Neuronal stem cell (in vitro differentiated cells): Measurements from ENCODE around the gene OR10H5. TPM values are rescaled to one million over a fixed set of nuclear protein-coding genes. Genes with fewer than 3 reads are reported as not detected.

Experiments used
- DNase-seq: peaks from one replicate; pipeline ENCODE4 v3.0.0-alpha.2; 2013; ENCODE audit warnings: low spot score
- H2AFZ ChIP-seq: one replicate; pipeline ENCODE4 v1.6.1; 2013; ENCODE audit warnings: mild to moderate bottlenecking, low read length, inconsistent platforms
- H2AK5ac ChIP-seq: 2 replicates; pipeline ENCODE4 v1.6.1; 2013; ENCODE audit warnings: low read depth, mild to moderate bottlenecking, inconsistent platforms, low read length, moderate library complexity, mixed read lengths
- H2BK120ac ChIP-seq: 2 replicates; pipeline ENCODE4 v1.6.1; 2013; ENCODE audit warnings: low read depth, mild to moderate bottlenecking, inconsistent platforms, low read length, moderate library complexity, mixed read lengths
- H2BK12ac ChIP-seq: one replicate; pipeline ENCODE4 v1.6.1; 2013; ENCODE audit warnings: low read length, inconsistent platforms
- H2BK15ac ChIP-seq: 2 replicates; pipeline ENCODE4 v1.6.1; 2013; ENCODE audit warnings: mild to moderate bottlenecking, low read length, inconsistent platforms, mixed read lengths
- H2BK5ac ChIP-seq: one replicate; pipeline ENCODE4 v1.6.1; 2013; ENCODE audit warnings: inconsistent platforms, mild to moderate bottlenecking, low read length, moderate library complexity
- H3K14ac ChIP-seq: one replicate; pipeline ENCODE4 v1.6.1; 2013; ENCODE audit warnings: low read length, inconsistent platforms
- H3K18ac ChIP-seq: 2 replicates; pipeline ENCODE4 v1.6.1; 2013; ENCODE audit warnings: low read length, inconsistent platforms
- H3K23ac ChIP-seq: 2 replicates; pipeline ENCODE4 v1.6.1; 2013; ENCODE audit warnings: low read depth, mild to moderate bottlenecking, mixed read lengths, low read length, inconsistent platforms; ENCODE audit not compliant: poor library complexity
- H3K27ac ChIP-seq: replicated peaks from 3 replicates; pipeline ENCODE4 v1.5.1; 2013; ENCODE audit warnings: low read length, inconsistent platforms
- H3K27me3 ChIP-seq, 3 experiments: 2 replicates each; pipeline ENCODE4 v1.6.1; 2013; ENCODE audit warnings: low read length in 3 of 3, mild to moderate bottlenecking in 2 of 3, inconsistent platforms in 1 of 3, low read depth in 1 of 3, mixed read lengths in 1 of 3, moderate library complexity in 1 of 3; ENCODE audit not compliant: control insufficient read depth in 3 of 3, insufficient read depth in 3 of 3
- H3K36me3 ChIP-seq, 2 donors: replicated peaks in 1 of 2; 2 replicates each; pipeline ENCODE4 v1.6.1; 2013; ENCODE audit warnings: low read length in 2 of 2; ENCODE audit not compliant: control insufficient read depth in 2 of 2, insufficient read depth in 2 of 2
- H3K4ac ChIP-seq: 2 replicates; pipeline ENCODE4 v1.6.1; 2013; ENCODE audit warnings: inconsistent platforms, mild to moderate bottlenecking, low read length, moderate library complexity
- H3K4me1 ChIP-seq, 2 donors: 1 replicate in 1 of 2; 2 replicates in 1 of 2; pipeline ENCODE4 v1.6.1; 2013; ENCODE audit warnings: low read length in 2 of 2, low read depth in 1 of 2; ENCODE audit not compliant: control insufficient read depth in 2 of 2, insufficient read depth in 1 of 2
- H3K4me2 ChIP-seq: one replicate; pipeline ENCODE4 v1.6.1; 2013; ENCODE audit warnings: mild to moderate bottlenecking, low read length, inconsistent platforms; ENCODE audit not compliant: insufficient read depth, poor library complexity, severe bottlenecking
- H3K4me3 ChIP-seq, 2 donors: 2 replicates each; pipeline ENCODE4 v1.5.1; 2013; ENCODE audit warnings: low read length in 2 of 2, mild to moderate bottlenecking in 2 of 2, inconsistent platforms in 1 of 2, moderate library complexity in 1 of 2
- H3K79me1 ChIP-seq: one replicate; pipeline ENCODE4 v1.6.1; 2013; ENCODE audit warnings: low read depth, mild to moderate bottlenecking, inconsistent platforms, low read length, moderate library complexity
- H3K9ac ChIP-seq: one replicate; pipeline ENCODE4 v1.6.1; 2013; ENCODE audit warnings: mild to moderate bottlenecking, low read depth, low read length, inconsistent platforms; ENCODE audit not compliant: poor library complexity
- H3K9me3 ChIP-seq, 2 donors: replicated peaks in 1 of 2; 2 replicates each; pipeline versions ENCODE3 to v1.6.1; 2013; ENCODE audit warnings: low read length in 2 of 2, mild to moderate bottlenecking in 2 of 2, inconsistent platforms in 1 of 2, low read depth in 1 of 2, mixed read lengths in 1 of 2, moderate library complexity in 1 of 2; ENCODE audit not compliant: control insufficient read depth in 2 of 2, insufficient read depth in 1 of 2
- H4K8ac ChIP-seq: one replicate; pipeline ENCODE4 v1.6.1; 2013; ENCODE audit warnings: low read depth, mild to moderate bottlenecking, inconsistent platforms, low read length, moderate library complexity
- H4K91ac ChIP-seq: one replicate; pipeline ENCODE4 v1.6.1; 2013; ENCODE audit warnings: low read length, low read depth, mild to moderate bottlenecking, inconsistent platforms; ENCODE audit not compliant: poor library complexity
- WGBS, 2 donors: extraction: QIAGEN DNeasy Blood & Tissue Kit; methylation state at CpG; one replicate each; pipeline ENCODE4 v1.1.7; 2013; ENCODE audit warnings: missing lambda C conversion rate in 2 of 2, mixed read lengths in 1 of 2; ENCODE audit not compliant: insufficient read length in 2 of 2, insufficient replicate concordance in 1 of 2; ENCODE audit errors: extremely low coverage in 2 of 2; 5-methylcytosine and 5-hydroxymethylcytosine counted together
- polyA plus RNA-seq, 2 experiments: library from polyadenylated mRNA; stranded (reverse); fragments of 200-250 nt; gene quantifications; one replicate each; pipeline ENCODE4 v1.2.3, GENCODE V29; 2013

Gene OR10H5
- not detected for polyA plus RNA-seq (2013, experiment 1 of 2)
- not detected for polyA plus RNA-seq (2013, experiment 2 of 2)

- Histone ChIP-seq H2BK15ac (no peak within 1 kb of the TSS), H2AFZ (no peak within 1 kb of the TSS), H3K4ac (no peak within 1 kb of the TSS), H4K91ac (no peak within 1 kb of the TSS), H3K4me3 (peak within 1 kb of the TSS in 1 of 2 donors; percentile 11), H3K36me3 (no peaks in the 10 kb centered on the region), H3K18ac (no peak within 1 kb of the TSS), H4K8ac (no peak within 1 kb of the TSS), H2BK120ac (no peak within 1 kb of the TSS), H3K27me3 (peaks cover 0 to 2% (median 0%) of the 10 kb centered on the region in 3 experiments), H3K27ac (no peak within 1 kb of the TSS), H3K9me3 (peaks cover 0 to 29% of the 10 kb centered on the region in 2 donors), H3K23ac (no peak within 1 kb of the TSS), H3K79me1 (no peaks in the 10 kb centered on the region), H3K4me2 (no peak within 1 kb of the TSS), H2BK5ac (no peak within 1 kb of the TSS), H2BK12ac (no peak within 1 kb of the TSS), H3K9ac (no peak within 1 kb of the TSS), H3K14ac (no peak within 1 kb of the TSS), H2AK5ac (no peak within 1 kb of the TSS), H3K4me1 (no peaks in the 10 kb centered on the region)
- DNase-seq: no peak
- WGBS, 2 donors: no CpG with 5 or more reads among the region's 6 CpGs
These were observed at the start of gene OR10H5 for GRCh38 chr19:15787611-15788155. TSS of gene OR10H5 (plus strand) at chr19:15787661. CDS start at chr19:15794049, 6,388 bp downstream.

- Histone ChIP-seq H3K4me2 (no peak within 1 kb of the TSS), H3K23ac (no peak within 1 kb of the TSS), H3K4me1 (no peaks in the 10 kb centered on the region), H2BK15ac (no peak within 1 kb of the TSS), H3K79me1 (no peaks in the 10 kb centered on the region), H3K9ac (no peak within 1 kb of the TSS), H3K27me3 (no peaks in the 10 kb centered on the region), H3K4ac (no peak within 1 kb of the TSS), H2BK12ac (no peak within 1 kb of the TSS), H2AFZ (no peak within 1 kb of the TSS), H3K4me3 (no peak within 1 kb of the TSS), H2BK120ac (no peak within 1 kb of the TSS), H4K91ac (no peak within 1 kb of the TSS), H2AK5ac (no peak within 1 kb of the TSS), H3K9me3 (peaks cover 0 to 8% of the 10 kb centered on the region in 2 donors), H3K27ac (no peak within 1 kb of the TSS), H2BK5ac (no peak within 1 kb of the TSS), H3K36me3 (no peaks in the 10 kb centered on the region), H3K18ac (no peak within 1 kb of the TSS), H4K8ac (no peak within 1 kb of the TSS), H3K14ac (no peak within 1 kb of the TSS)
- WGBS, 2 donors: no CpG with 5 or more reads among the region's 4 CpGs
- DNase-seq: no peak
These were observed 49.7 kb upstream of the OR10H5 start, which contains the start of gene OR10H3 for GRCh38 chr19:15737722-15738121. TSS of gene OR10H3 (plus strand) at chr19:15737985. CDS start at chr19:15741393, 3,408 bp downstream.

DNA sequence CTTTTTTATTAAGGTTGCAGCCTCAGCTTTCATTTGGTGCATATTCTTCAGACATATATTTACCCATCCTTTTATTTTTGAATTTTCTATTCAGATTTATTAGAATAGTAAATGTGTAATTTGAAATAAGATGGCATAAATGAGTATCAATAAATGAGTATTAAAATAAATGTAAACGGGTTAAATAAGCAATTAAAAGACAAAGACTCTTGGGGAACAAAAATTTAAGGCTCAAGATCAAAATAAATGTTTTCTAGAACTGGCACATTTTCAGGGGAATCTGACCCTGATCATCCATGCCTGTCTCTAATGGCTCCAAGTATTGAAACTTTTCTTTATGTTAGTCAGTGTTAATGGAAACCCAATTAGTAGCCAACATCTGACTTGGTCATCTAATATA lies 46.7 kb upstream of the OR10H5 start:
- no peak overlapping the region for H3K14ac ChIP-seq
- H2BK15ac ChIP-seq: no peak overlapping the region
- no peak overlapping the region for H3K4me2 ChIP-seq
- no peak overlapping the region for H4K8ac ChIP-seq
- no peak overlapping the region for H3K27ac ChIP-seq
- no peak overlapping the region for H3K4ac ChIP-seq
- no peak overlapping the region for H2AFZ ChIP-seq
- no peak overlapping the region for H2AK5ac ChIP-seq
- H3K23ac ChIP-seq: no peak overlapping the region
- WGBS, 2 donors: 100% methylated on average over 1 of the region's 1 CpG; no CpG with 5 or more reads in 1 of the 2 donors
- H2BK120ac ChIP-seq: no peak overlapping the region
- no peaks in the 10 kb centered on the region for H3K79me1 ChIP-seq
- H3K4me1 ChIP-seq: no peaks in the 10 kb centered on the region
- H3K4me3 ChIP-seq: no peak overlapping the region
- peaks cover 0 to 11% of the 10 kb centered on the region in 2 donors for H3K9me3 ChIP-seq
- H3K9ac ChIP-seq: no peak overlapping the region
- H2BK5ac ChIP-seq: no peak overlapping the region
- H4K91ac ChIP-seq: no peak overlapping the region
- no peak overlapping the region for H3K18ac ChIP-seq
- DNase-seq: no peak
- no peaks in the 10 kb centered on the region for H3K36me3 ChIP-seq
- H3K27me3 ChIP-seq: no peaks in the 10 kb centered on the region
- no peak overlapping the region for H2BK12ac ChIP-seq

DNA sequence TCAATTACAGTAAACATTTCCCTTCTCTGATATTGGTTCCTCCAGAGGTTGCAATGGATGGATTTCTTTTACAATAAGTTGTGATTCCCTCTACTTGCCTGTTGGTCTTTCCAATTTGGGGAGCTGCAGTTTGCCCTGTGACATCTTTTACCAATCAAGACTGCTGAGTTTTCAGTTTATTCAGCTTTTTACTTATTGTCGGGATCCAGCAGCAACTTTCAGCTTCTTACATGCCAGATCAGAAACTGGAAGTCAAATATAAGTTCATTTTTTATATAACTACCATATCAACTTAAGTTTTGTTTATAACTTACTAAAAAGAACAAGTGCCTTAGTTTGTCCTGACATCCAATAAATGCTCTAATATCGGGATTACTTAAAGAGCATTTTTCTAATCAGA lies 39.2 kb upstream of the OR10H5 start:
- Histone ChIP-seq H2BK12ac (no peak overlapping the region), H3K9me3 (peaks cover 0 to 19% of the 10 kb centered on the region in 2 donors), H3K4me1 (no peaks in the 10 kb centered on the region), H3K14ac (no peak overlapping the region), H3K18ac (no peak overlapping the region), H2BK120ac (no peak overlapping the region), H2AFZ (no peak overlapping the region), H3K79me1 (no peaks in the 10 kb centered on the region), H3K4ac (no peak overlapping the region), H3K27me3 (peaks cover 0 to 24% (median 0%) of the 10 kb centered on the region in 3 experiments), H3K36me3 (no peaks in the 10 kb centered on the region), H3K23ac (no peak overlapping the region), H3K9ac (no peak overlapping the region), H2AK5ac (no peak overlapping the region), H4K91ac (no peak overlapping the region), H2BK15ac (no peak overlapping the region), H3K4me3 (no peak overlapping the region), H2BK5ac (no peak overlapping the region), H3K4me2 (no peak overlapping the region), H3K27ac (no peak overlapping the region), H4K8ac (no peak overlapping the region)
- no peak for DNase-seq
- WGBS, 2 donors: no CpG with 5 or more reads among the region's 2 CpGs
